ENCODE measurements around the gene RGS10.

The RGS10 gene

GRCh38 chr10:119498889-119499676 is 43.4 kb downstream of the RGS10 start:
- Mint-ChIP-seq H3K27me3 (no peaks in the 10 kb centered on the region), H3K36me3 (peaks cover 42% of the 10 kb centered on the region), H3K4me1 (peaks cover 70% of the 10 kb centered on the region), H3K9me3 (no peaks in the 10 kb centered on the region), H3K27ac (peak overlapping the region; percentile 85), H3K4me3 (no peak overlapping the region)
- ATAC-seq: peak; percentile 3

GRCh38 chr10:119497243-119497642 is 45.3 kb downstream of the RGS10 start:
- H3K27ac Mint-ChIP-seq: peak overlapping the region; percentile 88
- no peaks in the 10 kb centered on the region for H3K9me3 Mint-ChIP-seq
- no peak for ATAC-seq
- peaks cover 66% of the 10 kb centered on the region for H3K4me1 Mint-ChIP-seq
- H3K36me3 Mint-ChIP-seq: peaks cover 27% of the 10 kb centered on the region
- no peaks in the 10 kb centered on the region for H3K27me3 Mint-ChIP-seq
- H3K4me3 Mint-ChIP-seq: no peak overlapping the region

GRCh38 chr10:119496273-119496672 is 46.2 kb downstream of the RGS10 start:
- H3K27ac Mint-ChIP-seq: peak overlapping the region; percentile 88
- no peaks in the 10 kb centered on the region for H3K9me3 Mint-ChIP-seq
- H3K4me1 Mint-ChIP-seq: peaks cover 59% of the 10 kb centered on the region
- ATAC-seq: peak; percentile 98
- peak overlapping the region; percentile 21 for H3K4me3 Mint-ChIP-seq
- H3K27me3 Mint-ChIP-seq: no peaks in the 10 kb centered on the region
- H3K36me3 Mint-ChIP-seq: peaks cover 26% of the 10 kb centered on the region

- Mint-ChIP-seq H3K36me3 (peaks cover 22% of the 10 kb centered on the region), H3K9me3 (no peaks in the 10 kb centered on the region), H3K27ac (peak overlapping the region; percentile 88), H3K4me1 (peaks cover 52% of the 10 kb centered on the region), H3K4me3 (no peak overlapping the region), H3K27me3 (no peaks in the 10 kb centered on the region)
- ATAC-seq: no peak
Observed at GRCh38 chr10:119495545-119495944, 47.0 kb downstream of the RGS10 start.

GRCh38 chr10:119495021-119495505 is 47.5 kb downstream of the RGS10 start:
- Mint-ChIP-seq H3K36me3 (peaks cover 22% of the 10 kb centered on the region), H3K4me3 (no peak overlapping the region), H3K27me3 (no peaks in the 10 kb centered on the region), H3K4me1 (peaks cover 55% of the 10 kb centered on the region), H3K27ac (peak overlapping the region; percentile 32), H3K9me3 (no peaks in the 10 kb centered on the region)
- ATAC-seq: no peak

- no peak for ATAC-seq
- no peaks in the 10 kb centered on the region for H3K27me3 Mint-ChIP-seq
- peak overlapping the region; percentile 31 for H3K27ac Mint-ChIP-seq
- peaks cover 19% of the 10 kb centered on the region for H3K36me3 Mint-ChIP-seq
- no peak overlapping the region for H3K4me3 Mint-ChIP-seq
- peaks cover 59% of the 10 kb centered on the region for H3K4me1 Mint-ChIP-seq
- H3K9me3 Mint-ChIP-seq: no peaks in the 10 kb centered on the region
Observed at GRCh38 chr10:119494236-119495020, 48.1 kb downstream of the RGS10 start.

GRCh38 chr10:119493155-119493554 is 49.4 kb downstream of the RGS10 start:
- ATAC-seq: no peak
- H3K27ac Mint-ChIP-seq: peak overlapping the region; percentile 31
- H3K36me3 Mint-ChIP-seq: peaks cover 6% of the 10 kb centered on the region
- peak overlapping the region; percentile 15 for H3K4me3 Mint-ChIP-seq
- H3K4me1 Mint-ChIP-seq: peaks cover 49% of the 10 kb centered on the region
- H3K9me3 Mint-ChIP-seq: no peaks in the 10 kb centered on the region
- no peaks in the 10 kb centered on the region for H3K27me3 Mint-ChIP-seq

GRCh38 chr10:119491966-119492757 is 50.4 kb downstream of the RGS10 start:
- no peak for ATAC-seq
- no peak overlapping the region for H3K27ac Mint-ChIP-seq
- H3K9me3 Mint-ChIP-seq: no peaks in the 10 kb centered on the region
- H3K36me3 Mint-ChIP-seq: peaks cover 5% of the 10 kb centered on the region
- H3K4me3 Mint-ChIP-seq: no peak overlapping the region
- peaks cover 45% of the 10 kb centered on the region for H3K4me1 Mint-ChIP-seq
- H3K27me3 Mint-ChIP-seq: no peaks in the 10 kb centered on the region

GRCh38 chr10:119489991-119490326 is 52.6 kb downstream of the RGS10 start:
- H3K27ac Mint-ChIP-seq: peak overlapping the region; percentile 89
- H3K36me3 Mint-ChIP-seq: no peaks in the 10 kb centered on the region
- no peaks in the 10 kb centered on the region for H3K27me3 Mint-ChIP-seq
- H3K4me3 Mint-ChIP-seq: peak overlapping the region; percentile 87
- H3K9me3 Mint-ChIP-seq: no peaks in the 10 kb centered on the region
- ATAC-seq: no peak
- peaks cover 24% of the 10 kb centered on the region for H3K4me1 Mint-ChIP-seq

GRCh38 chr10:119488675-119489074 is 53.8 kb downstream of the RGS10 start:
- no peaks in the 10 kb centered on the region for H3K27me3 Mint-ChIP-seq
- peaks cover 17% of the 10 kb centered on the region for H3K4me1 Mint-ChIP-seq
- H3K36me3 Mint-ChIP-seq: no peaks in the 10 kb centered on the region
- peak overlapping the region; percentile 39 for H3K4me3 Mint-ChIP-seq
- H3K27ac Mint-ChIP-seq: peak overlapping the region; percentile 89
- no peak for ATAC-seq
- H3K9me3 Mint-ChIP-seq: no peaks in the 10 kb centered on the region

GRCh38 chr10:119483839-119484238 is 58.7 kb downstream of the RGS10 start:
- no peak for ATAC-seq
- peaks cover 6% of the 10 kb centered on the region for H3K36me3 Mint-ChIP-seq
- H3K4me1 Mint-ChIP-seq: peaks cover 10% of the 10 kb centered on the region
- no peaks in the 10 kb centered on the region for H3K27me3 Mint-ChIP-seq
- no peak overlapping the region for H3K4me3 Mint-ChIP-seq
- no peaks in the 10 kb centered on the region for H3K9me3 Mint-ChIP-seq
- no peak overlapping the region for H3K27ac Mint-ChIP-seq

GRCh38 chr10:119483001-119483400 is 59.5 kb downstream of the RGS10 start:
- ATAC-seq: no peak
- Mint-ChIP-seq H3K27ac (no peak overlapping the region), H3K4me3 (no peak overlapping the region), H3K36me3 (peaks cover 6% of the 10 kb centered on the region), H3K9me3 (no peaks in the 10 kb centered on the region), H3K27me3 (no peaks in the 10 kb centered on the region), H3K4me1 (peaks cover 18% of the 10 kb centered on the region)

GRCh38 chr10:119481781-119482426 is 60.6 kb downstream of the RGS10 start:
- Mint-ChIP-seq H3K4me1 (peaks cover 29% of the 10 kb centered on the region), H3K36me3 (peaks cover 6% of the 10 kb centered on the region), H3K9me3 (no peaks in the 10 kb centered on the region), H3K27ac (peak overlapping the region; percentile 69), H3K27me3 (no peaks in the 10 kb centered on the region), H3K4me3 (no peak overlapping the region)
- ATAC-seq: no peak

GRCh38 chr10:119480667-119481066 is 61.9 kb downstream of the RGS10 start:
- Mint-ChIP-seq H3K27me3 (no peaks in the 10 kb centered on the region), H3K4me1 (peaks cover 41% of the 10 kb centered on the region), H3K9me3 (no peaks in the 10 kb centered on the region), H3K36me3 (peaks cover 6% of the 10 kb centered on the region), H3K27ac (peak overlapping the region; percentile 69), H3K4me3 (no peak overlapping the region)
- ATAC-seq: no peak

- Mint-ChIP-seq H3K36me3 (peaks cover 6% of the 10 kb centered on the region), H3K4me3 (no peak overlapping the region), H3K27ac (peak overlapping the region; percentile 88), H3K9me3 (no peaks in the 10 kb centered on the region), H3K4me1 (peaks cover 41% of the 10 kb centered on the region), H3K27me3 (no peaks in the 10 kb centered on the region)
- ATAC-seq: no peak
Observed at GRCh38 chr10:119479532-119479931, 63.0 kb downstream of the RGS10 start.

Measured in stimulated activated memory B cell treated with anti-CD40 and anti-IgM and Interleukin-4, amounts not matched to agents 10 μg/mL and 1 μg/mL and 100 μg/mL, for 72 hours (primary cell).